Neutrophil (primary cell): Measurements from ENCODE around the gene RAE1.

Experiments
- H3K27ac ChIP-seq: fragments of 200-600 bp; sonication (generic); 2 replicates; pipeline ENCODE4 v1.5.1; 2016; ENCODE audit warnings: mild to moderate bottlenecking, moderate library complexity
- H3K27me3 ChIP-seq: fragments of 200-600 bp; sonication (generic); 2 replicates; pipeline ENCODE4 v1.6.0; 2016; ENCODE audit warnings: mild to moderate bottlenecking
- H3K36me3 ChIP-seq: fragments of 200-600 bp; sonication (generic); 2 replicates; pipeline ENCODE4 v1.5.1; 2017
- H3K4me1 ChIP-seq, 2 experiments: fragments of 200-600 bp in 1 of 2; sonication (generic) in 1 of 2; 1 replicate in 1 of 2; 2 replicates in 1 of 2; pipeline versions ENCODE4 v1.5.1 to v1.6.1; 2013 to 2016; ENCODE audit warnings: low read depth in 1 of 2, low read length in 1 of 2, mild to moderate bottlenecking in 1 of 2, moderate library complexity in 1 of 2; ENCODE audit not compliant: control insufficient read depth in 1 of 2, insufficient read depth in 1 of 2
- H3K4me3 ChIP-seq, 2 experiments: fragments of 200-600 bp in 1 of 2; sonication (generic) in 1 of 2; 1 replicate in 1 of 2; 2 replicates in 1 of 2; pipeline ENCODE4 v1.5.1; 2013 to 2016; ENCODE audit warnings: low read depth in 1 of 2, low read length in 1 of 2, mild to moderate bottlenecking in 1 of 2, moderate library complexity in 1 of 2
- H3K9me3 ChIP-seq: fragments of 200-600 bp; sonication (generic); 2 replicates; pipeline ENCODE4 v1.5.1; 2016
- CTCF ChIP-seq: fragments of 200-600 bp; sonication (generic); IDR thresholded peaks from 2 replicates; pipeline ENCODE4 v1.5.1; 2016; ENCODE audit warnings: antibody characterized with exemption

Gene RAE1

GRCh38 chr20:57420571-57421252 is 69.7 kb downstream of the RAE1 start:
- no peaks in the 10 kb centered on the region for H3K9me3 ChIP-seq
- no peak overlapping the region for H3K4me3 ChIP-seq
- TF ChIP-seq CTCF = no peak
- H3K4me1 ChIP-seq = peaks cover 14 to 16% of the 10 kb centered on the region in 2 experiments
- H3K36me3 ChIP-seq = no peaks in the 10 kb centered on the region
- H3K27ac ChIP-seq = no peak overlapping the region
- no peaks in the 10 kb centered on the region for H3K27me3 ChIP-seq

GRCh38 chr20:57421253-57422220 is 70.5 kb downstream of the RAE1 start:
- peaks cover 22 to 25% of the 10 kb centered on the region in 2 experiments for H3K4me1 ChIP-seq
- H3K36me3 ChIP-seq = no peaks in the 10 kb centered on the region
- H3K9me3 ChIP-seq = no peaks in the 10 kb centered on the region
- H3K27ac ChIP-seq = no peak overlapping the region
- no peak for TF ChIP-seq CTCF
- H3K27me3 ChIP-seq = no peaks in the 10 kb centered on the region
- no peak overlapping the region for H3K4me3 ChIP-seq

GRCh38 chr20:57422254-57422653 is 71.2 kb downstream of the RAE1 start:
- no peak overlapping the region for H3K27ac ChIP-seq
- H3K4me1 ChIP-seq = peaks cover 19 to 25% of the 10 kb centered on the region in 2 experiments
- no peak for TF ChIP-seq CTCF
- no peaks in the 10 kb centered on the region for H3K27me3 ChIP-seq
- H3K4me3 ChIP-seq = no peak overlapping the region
- no peaks in the 10 kb centered on the region for H3K9me3 ChIP-seq
- H3K36me3 ChIP-seq = no peaks in the 10 kb centered on the region

- Histone ChIP-seq H3K4me1 (peaks cover 41 to 47% of the 10 kb centered on the region in 2 experiments), H3K27ac (no peak overlapping the region), H3K4me3 (peak overlapping the region in 1 of 2 experiments; percentile 24), H3K27me3 (no peaks in the 10 kb centered on the region), H3K9me3 (no peaks in the 10 kb centered on the region), H3K36me3 (no peaks in the 10 kb centered on the region)
- TF ChIP-seq CTCF = no peak
Observed at GRCh38 chr20:57425150-57426013, 74.3 kb downstream of the RAE1 start.

- Histone ChIP-seq H3K4me1 (peaks cover 50 to 56% of the 10 kb centered on the region in 2 experiments), H3K36me3 (no peaks in the 10 kb centered on the region), H3K27me3 (no peaks in the 10 kb centered on the region), H3K4me3 (no peak overlapping the region), H3K9me3 (no peaks in the 10 kb centered on the region), H3K27ac (no peak overlapping the region)
- TF ChIP-seq CTCF = no peak
Observed at GRCh38 chr20:57426271-57426689, 75.2 kb downstream of the RAE1 start.
